ENCODE data around the gene TMIGD1. TPM values are rescaled to one million over a fixed set of nuclear protein-coding genes. Genes with fewer than 3 reads are reported as not detected.

TMIGD1 gene
- total and polyA plus RNA-seq, 2 donors (not counting 3 experiments of a cell fraction or from before 2014, with no cell fraction given), result not detected

- Histone ChIP-seq H3K9me1 (replicated peaks; ENCODE audit: control insufficient read depth, extremely low read depth, insufficient read depth, low read length) (no peaks in the 10 kb centered on the region), H3K9ac (replicated peaks; ENCODE audit: extremely low read depth, insufficient read depth, low read length) (no peak overlapping the region), H2AFZ (ENCODE audit: low read depth, low read length) (no peak overlapping the region), H3K36me3 (ENCODE audit: control insufficient read depth in 2 of 2, extremely low read depth in 1 of 2, insufficient read depth in 2 of 2, low read length in 2 of 2) (no peaks in the 10 kb centered on the region), H4K20me1 (replicated peaks; ENCODE audit: control insufficient read depth, extremely low read depth, insufficient read depth, low read length) (no peaks in the 10 kb centered on the region), H3K4me3 (replicated peaks in 1 of 3; ENCODE audit: insufficient read depth in 1 of 3, low read depth in 1 of 3, low read length in 3 of 3) (no peak overlapping the region), H3K4me2 (ENCODE audit: insufficient read depth, low read length) (no peak overlapping the region), H3K27ac (ENCODE audit: insufficient read depth, low read depth, low read length) (no peak overlapping the region), H3K27me3 (ENCODE audit: control insufficient read depth in 2 of 2, insufficient read depth in 2 of 2, low read length in 2 of 2) (no peaks in the 10 kb centered on the region), H3K4me1 (ENCODE audit: control insufficient read depth, extremely low read depth, insufficient read depth, low read length) (peaks cover 10% of the 10 kb centered on the region), H3K79me2 (ENCODE audit: control insufficient read depth, insufficient read depth, low read length) (no peaks in the 10 kb centered on the region), H3K9me3 (replicated peaks; ENCODE audit: control insufficient read depth, insufficient read depth, low read length) (no peaks in the 10 kb centered on the region)
- TF ChIP-seq MAX (IDR thresholded peaks at IDR 0.05; ENCODE audit: insufficient read depth, insufficient read length), result no peak
- no peak for TF ChIP-seq POLR2AphosphoS5 (IDR thresholded peaks at IDR 0.05; ENCODE audit: insufficient read depth, low read depth, low read length)
- TF ChIP-seq JUN (IDR thresholded peaks at IDR 0.05; ENCODE audit: borderline replicate concordance, insufficient read depth, insufficient read length, low read depth), result no peak
- no peak for TF ChIP-seq MYC (IDR thresholded peaks at IDR 0.05; ENCODE audit: low read depth, low read length)
- TF ChIP-seq FOS (IDR thresholded peaks at IDR 0.05; ENCODE audit: borderline replicate concordance, insufficient read depth, low read length), result no peak
- TF ChIP-seq POLR2A (IDR thresholded peaks at IDR 0.05; ENCODE audit: low read depth, low read length), result no peak
- ChIA-PET CTCF (interaction anchor here (1.7 kb wide), 1 partner anchor 18 kb away, joined by 4 read pairs; no protein-coding TSS in a partner anchor), POLR2A (no interaction called here)
- dilution Hi-C loops (cut with MboI; ENCODE audit: extremely low pct_ligation_motif_present, low sequenced_read_pairs) (no loop called here), intact Hi-C loops (cut with micrococcal nuclease) (no loop called here)
- FAIRE-seq (no peak), DNase-seq (ENCODE audit: low read depth, low spot score) (no peak)
- no TSS peak for BruUV-seq (replicated peaks)
These were observed 12.5 kb upstream of the TMIGD1 start for GRCh38 chr17:30346221-30346795.

- no peaks in the 10 kb centered on the region for H4K20me1 ChIP-seq (replicated peaks; ENCODE audit: control insufficient read depth, extremely low read depth, insufficient read depth, low read length)
- intact Hi-C loops (cut with micrococcal nuclease), result no loop called here
- no peak overlapping the region for H3K4me2 ChIP-seq (ENCODE audit: insufficient read depth, low read length)
- no peaks in the 10 kb centered on the region for H3K79me2 ChIP-seq (ENCODE audit: control insufficient read depth, insufficient read depth, low read length)
- BruUV-seq (replicated peaks), result no TSS peak
- H3K27ac ChIP-seq (ENCODE audit: insufficient read depth, low read depth, low read length), result no peak overlapping the region
- H3K27me3 ChIP-seq (ENCODE audit: control insufficient read depth in 2 of 2, insufficient read depth in 2 of 2, low read length in 2 of 2), result no peaks in the 10 kb centered on the region
- no peaks in the 10 kb centered on the region for H3K36me3 ChIP-seq (ENCODE audit: control insufficient read depth in 2 of 2, extremely low read depth in 1 of 2, insufficient read depth in 2 of 2, low read length in 2 of 2)
- H3K4me1 ChIP-seq (ENCODE audit: control insufficient read depth, extremely low read depth, insufficient read depth, low read length), result peaks cover 17% of the 10 kb centered on the region
- no peak overlapping the region for H3K4me3 ChIP-seq (replicated peaks in 1 of 3; ENCODE audit: insufficient read depth in 1 of 3, low read depth in 1 of 3, low read length in 3 of 3)
- FAIRE-seq (no peak), DNase-seq (ENCODE audit: low read depth, low spot score) (no peak)
- POLR2A ChIA-PET, result no interaction called here
- CTCF ChIA-PET, result interaction anchor here (1.0 to 1.7 kb wide), 4 partner anchors 9 to 241 kb away, joined by 3 to 5 read pairs (median 4); partner anchors contain the start of gene GOSR1
- no peaks in the 10 kb centered on the region for H3K9me1 ChIP-seq (replicated peaks; ENCODE audit: control insufficient read depth, extremely low read depth, insufficient read depth, low read length)
- H3K9me3 ChIP-seq (replicated peaks; ENCODE audit: control insufficient read depth, insufficient read depth, low read length), result no peaks in the 10 kb centered on the region
- H2AFZ ChIP-seq (ENCODE audit: low read depth, low read length), result no peak overlapping the region
- dilution Hi-C loops (cut with MboI; ENCODE audit: extremely low pct_ligation_motif_present, low sequenced_read_pairs), result no loop called here
- TF ChIP-seq POLR2AphosphoS5 (IDR thresholded peaks at IDR 0.05; ENCODE audit: insufficient read depth, low read depth, low read length) (no peak), JUN (IDR thresholded peaks at IDR 0.05; ENCODE audit: borderline replicate concordance, insufficient read depth, insufficient read length, low read depth) (no peak), FOS (IDR thresholded peaks at IDR 0.05; ENCODE audit: borderline replicate concordance, insufficient read depth, low read length) (no peak), EZH2 (IDR thresholded peaks at IDR 0.05; ENCODE audit: borderline replicate concordance, low read depth, low read length, severe bottlenecking) (no peak), GATA2 (IDR thresholded peaks at IDR 0.05; ENCODE audit: insufficient read depth, insufficient read length, low read depth, low read length) (no peak), MAX (IDR thresholded peaks at IDR 0.05; ENCODE audit: insufficient read depth, insufficient read length) (no peak), MYC (IDR thresholded peaks at IDR 0.05; ENCODE audit: low read depth, low read length) (no peak)
- TF ChIP-seq, protein P1, sequence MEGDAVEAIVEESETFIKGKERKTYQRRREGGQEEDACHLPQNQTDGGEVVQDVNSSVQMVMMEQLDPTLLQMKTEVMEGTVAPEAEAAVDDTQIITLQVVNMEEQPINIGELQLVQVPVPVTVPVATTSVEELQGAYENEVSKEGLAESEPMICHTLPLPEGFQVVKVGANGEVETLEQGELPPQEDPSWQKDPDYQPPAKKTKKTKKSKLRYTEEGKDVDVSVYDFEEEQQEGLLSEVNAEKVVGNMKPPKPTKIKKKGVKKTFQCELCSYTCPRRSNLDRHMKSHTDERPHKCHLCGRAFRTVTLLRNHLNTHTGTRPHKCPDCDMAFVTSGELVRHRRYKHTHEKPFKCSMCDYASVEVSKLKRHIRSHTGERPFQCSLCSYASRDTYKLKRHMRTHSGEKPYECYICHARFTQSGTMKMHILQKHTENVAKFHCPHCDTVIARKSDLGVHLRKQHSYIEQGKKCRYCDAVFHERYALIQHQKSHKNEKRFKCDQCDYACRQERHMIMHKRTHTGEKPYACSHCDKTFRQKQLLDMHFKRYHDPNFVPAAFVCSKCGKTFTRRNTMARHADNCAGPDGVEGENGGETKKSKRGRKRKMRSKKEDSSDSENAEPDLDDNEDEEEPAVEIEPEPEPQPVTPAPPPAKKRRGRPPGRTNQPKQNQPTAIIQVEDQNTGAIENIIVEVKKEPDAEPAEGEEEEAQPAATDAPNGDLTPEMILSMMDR (IDR thresholded peaks at IDR 0.05; ENCODE audit: extremely low read depth in 1 of 2, insufficient read depth in 1 of 2, low read depth in 1 of 2, low read length in 2 of 2), result no peak
- no peak overlapping the region for H3K9ac ChIP-seq (replicated peaks; ENCODE audit: extremely low read depth, insufficient read depth, low read length)
These were observed 11.7 kb upstream of the TMIGD1 start for GRCh38 chr17:30345527-30346075.
